Inflammatory macrophage (primary cell): ENCODE results near the gene RHOV.

Source experiments
- DNase-seq, 2 donors: peaks; one replicate each; pipeline ENCODE4 v3.0.0-alpha.2; 2020 to 2022

RHOV gene

DNA sequence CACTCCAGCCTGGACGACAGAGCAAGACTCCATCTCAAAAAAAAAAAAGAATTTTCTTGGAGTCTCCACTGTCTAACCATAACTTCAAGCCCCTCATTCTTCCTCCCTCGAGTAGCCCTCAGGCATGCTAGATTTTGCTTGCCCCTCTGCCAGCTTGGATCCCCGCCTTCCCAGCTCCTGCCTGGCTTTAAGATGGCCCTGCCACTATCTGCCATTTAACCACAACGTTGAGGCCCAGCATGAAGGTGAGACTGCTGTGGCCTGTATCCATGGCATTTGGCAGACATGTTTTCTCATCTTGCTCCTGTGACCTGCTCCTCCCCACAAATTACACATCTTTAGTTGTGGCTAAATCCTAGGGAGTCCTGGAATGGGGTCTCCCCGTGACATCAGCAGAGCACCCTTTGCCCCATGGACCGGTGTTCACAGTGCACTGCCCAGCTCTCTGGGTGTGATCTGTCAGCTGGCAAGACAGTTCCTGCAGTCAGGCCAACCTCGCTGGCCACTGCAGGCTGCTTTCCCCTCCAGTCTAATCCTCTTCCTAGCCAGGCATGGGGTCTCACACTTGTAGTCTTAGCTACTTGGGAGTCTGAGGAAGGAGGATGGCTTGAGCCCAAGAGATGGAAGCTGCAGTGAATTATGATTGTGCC lies 30.6 kb upstream of the RHOV start:
- no peak for DNase-seq

DNA sequence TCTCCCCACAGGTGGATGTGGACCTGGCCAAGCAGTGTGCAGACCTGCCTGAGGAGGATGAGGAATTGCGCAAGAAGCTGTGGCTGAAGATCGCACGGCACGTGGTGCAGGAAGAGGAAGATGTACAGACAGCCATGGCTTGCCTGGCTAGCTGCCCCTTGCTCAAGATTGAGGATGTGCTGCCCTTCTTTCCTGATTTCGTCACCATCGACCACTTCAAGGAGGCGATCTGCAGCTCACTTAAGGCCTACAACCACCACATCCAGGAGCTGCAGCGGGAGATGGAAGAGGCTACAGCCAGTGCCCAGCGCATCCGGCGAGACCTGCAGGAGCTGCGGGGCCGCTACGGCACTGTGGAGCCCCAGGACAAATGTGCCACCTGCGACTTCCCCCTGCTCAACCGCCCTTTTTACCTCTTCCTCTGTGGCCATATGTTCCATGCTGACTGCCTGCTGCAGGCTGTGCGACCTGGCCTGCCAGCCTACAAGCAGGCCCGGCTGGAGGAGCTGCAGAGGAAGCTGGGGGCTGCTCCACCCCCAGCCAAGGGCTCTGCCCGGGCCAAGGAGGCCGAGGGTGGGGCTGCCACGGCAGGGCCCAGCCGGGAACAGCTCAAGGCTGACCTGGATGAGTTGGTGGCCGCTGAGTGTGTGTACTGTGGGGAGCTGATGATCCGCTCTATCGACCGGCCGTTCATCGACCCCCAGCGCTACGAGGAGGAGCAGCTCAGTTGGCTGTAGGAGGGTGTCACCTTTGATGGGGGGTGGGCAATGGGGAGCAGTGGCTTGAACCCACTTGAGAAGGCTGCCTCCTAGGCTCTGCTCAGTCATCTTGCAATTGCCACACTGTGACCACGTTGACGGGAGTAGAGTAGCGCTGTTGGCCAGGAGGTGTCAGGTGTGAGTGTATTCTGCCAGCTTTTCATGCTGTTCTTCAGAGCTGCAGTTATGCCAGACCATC lies 28.8 kb upstream of the RHOV start:
- peak; percentile 92 to 94 for DNase-seq

- no peak for DNase-seq
Measured at GRCh38 chr15:40901053-40901443, 27.0 kb upstream of the RHOV start.

DNA sequence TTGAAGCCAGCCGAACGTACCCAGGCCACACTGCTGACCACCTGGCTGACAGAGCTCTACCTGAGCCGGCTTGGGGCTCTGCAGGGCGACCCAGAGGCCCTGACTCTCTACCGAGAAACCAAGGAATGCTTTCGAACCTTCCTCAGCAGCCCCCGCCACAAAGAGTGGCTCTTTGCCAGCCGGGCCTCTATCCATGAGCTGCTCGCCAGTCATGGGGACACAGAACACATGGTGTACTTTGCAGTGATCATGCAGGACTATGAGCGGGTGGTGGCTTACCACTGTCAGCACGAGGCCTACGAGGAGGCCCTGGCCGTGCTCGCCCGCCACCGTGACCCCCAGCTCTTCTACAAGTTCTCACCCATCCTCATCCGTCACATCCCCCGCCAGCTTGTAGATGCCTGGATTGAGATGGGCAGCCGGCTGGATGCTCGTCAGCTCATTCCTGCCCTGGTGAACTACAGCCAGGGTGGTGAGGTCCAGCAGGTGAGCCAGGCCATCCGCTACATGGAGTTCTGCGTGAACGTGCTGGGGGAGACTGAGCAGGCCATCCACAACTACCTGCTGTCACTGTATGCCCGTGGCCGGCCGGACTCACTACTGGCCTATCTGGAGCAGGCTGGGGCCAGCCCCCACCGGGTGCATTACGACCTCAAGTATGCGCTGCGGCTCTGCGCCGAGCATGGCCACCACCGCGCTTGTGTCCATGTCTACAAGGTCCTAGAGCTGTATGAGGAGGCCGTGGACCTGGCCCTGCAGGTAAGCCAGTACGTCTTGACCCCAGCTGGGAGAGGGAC lies 26.4 kb upstream of the RHOV start:
- DNase-seq = no peak

GRCh38 chr15:40899536-40900207 lies 25.6 kb upstream of the RHOV start:
- DNase-seq = no peak

GRCh38 chr15:40894681-40895448 lies 20.8 kb upstream of the RHOV start:
- peak; percentile 77 to 82 for DNase-seq

DNA sequence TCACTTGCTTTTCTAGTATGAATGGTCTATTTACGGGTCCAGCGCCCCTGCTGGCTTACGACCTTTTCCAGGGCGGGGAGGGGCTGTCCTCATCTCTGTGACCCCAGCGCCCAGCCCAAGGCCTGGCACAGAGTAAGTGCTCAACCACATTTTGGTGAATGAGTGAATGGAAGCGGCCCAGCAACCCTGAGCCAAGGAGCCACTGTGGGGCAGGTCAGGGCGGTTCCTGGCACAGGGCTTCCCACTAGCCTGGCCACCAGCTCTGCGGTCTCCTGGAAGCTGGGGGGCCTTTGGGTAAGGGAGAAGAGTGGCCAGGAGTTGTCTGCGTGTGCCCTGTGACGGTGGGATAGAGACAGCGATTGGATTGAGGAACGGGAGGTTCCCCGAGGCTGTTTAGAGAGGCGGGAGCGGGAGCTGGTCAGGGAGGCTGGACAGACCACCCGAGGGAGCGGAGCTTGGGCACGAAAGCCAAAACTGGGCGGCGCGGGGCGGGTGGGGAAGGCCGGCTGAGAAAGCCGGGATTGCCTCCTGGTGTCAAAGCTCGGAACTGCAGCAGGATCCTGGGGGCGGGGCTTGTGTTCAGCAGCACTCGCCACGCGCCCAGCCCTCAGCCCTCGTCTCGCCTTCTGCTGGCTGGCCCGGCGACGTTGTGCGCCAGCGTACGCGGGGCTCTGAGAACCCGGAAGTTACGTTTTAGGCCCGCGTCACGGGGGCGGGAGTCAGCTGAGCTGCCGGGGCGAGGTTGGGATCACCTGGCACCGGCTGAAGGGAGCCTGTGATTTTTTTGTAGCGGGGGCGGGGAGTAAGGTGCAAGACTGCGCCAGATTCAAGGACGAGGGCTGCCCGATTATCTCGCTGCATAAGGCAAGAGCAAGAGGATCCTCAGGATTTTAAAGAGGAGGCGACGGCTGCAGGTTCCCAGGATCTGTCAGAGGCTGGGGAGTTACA lies 20.0 kb upstream of the RHOV start, which contains the start of gene VPS18:
Gene VPS18 (plus strand): TSS at position 718 of the 948 bp plus-strand sequence. CDS start 319 bp downstream, outside the sequence.
- peak; percentile 98 to 99 for DNase-seq

GRCh38 chr15:40893019-40893670 lies 19.1 kb upstream of the RHOV start:
- DNase-seq = no peak

DNA sequence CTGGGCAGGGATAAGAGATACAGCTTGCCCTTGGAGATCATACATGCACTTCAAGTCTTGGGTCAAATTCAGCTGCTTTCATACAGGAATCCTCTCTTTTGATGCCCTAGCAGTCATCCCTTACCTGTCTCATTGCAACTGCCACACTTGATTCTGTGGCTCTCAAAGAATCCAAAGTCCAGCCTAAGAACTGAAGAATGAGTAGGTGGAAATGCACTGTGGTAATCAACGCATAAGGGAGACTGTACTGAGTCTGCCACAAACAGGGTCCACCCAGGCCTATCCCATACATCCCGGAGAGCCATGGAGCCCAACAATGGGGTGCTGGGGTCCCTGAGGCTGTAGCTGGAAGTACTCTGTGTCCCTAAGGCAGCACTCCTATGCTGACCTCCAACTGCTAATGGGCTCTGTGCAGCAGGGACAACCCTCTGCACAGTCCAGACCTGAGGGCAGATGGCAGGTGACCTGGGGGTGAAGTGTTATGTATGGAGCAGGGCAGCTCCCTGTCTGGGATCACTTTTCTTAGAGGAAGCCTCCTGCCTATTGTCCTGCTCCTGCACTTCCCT lies 18.5 kb upstream of the RHOV start:
- no peak for DNase-seq

DNA sequence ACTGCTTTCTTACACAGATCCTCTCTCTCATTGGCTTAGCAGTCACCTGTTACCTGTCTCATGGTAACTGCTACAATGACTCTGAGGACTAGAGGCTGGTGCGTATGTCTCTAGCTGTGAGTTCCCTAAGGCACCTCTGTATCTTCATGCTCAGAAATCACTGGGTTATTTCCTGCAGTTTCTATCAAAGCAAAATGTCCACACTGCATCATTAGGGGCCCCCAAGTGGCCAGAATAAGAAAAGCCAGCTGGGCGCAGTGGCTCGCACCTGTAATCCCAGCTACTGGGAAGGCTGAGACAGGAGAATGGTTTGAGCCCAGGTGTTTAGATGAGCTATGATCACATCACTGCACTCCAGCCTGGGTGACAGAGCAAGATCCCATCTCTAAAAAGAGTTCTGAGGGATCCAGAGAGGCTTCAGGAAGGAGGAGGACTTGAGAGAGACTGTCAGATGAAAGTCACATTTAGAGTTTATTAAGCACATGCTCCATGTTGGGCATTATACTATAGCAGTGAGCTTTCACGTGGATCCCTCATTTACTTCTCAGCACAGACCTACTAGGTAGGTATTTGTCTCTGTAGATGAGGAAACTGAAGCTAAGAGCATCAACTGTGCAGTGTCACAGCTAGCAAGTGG lies 17.9 kb upstream of the RHOV start:
- peak; percentile 46 to 55 for DNase-seq

- DNase-seq = no peak
Measured at GRCh38 chr15:40891138-40891537, 17.1 kb upstream of the RHOV start.

DNA sequence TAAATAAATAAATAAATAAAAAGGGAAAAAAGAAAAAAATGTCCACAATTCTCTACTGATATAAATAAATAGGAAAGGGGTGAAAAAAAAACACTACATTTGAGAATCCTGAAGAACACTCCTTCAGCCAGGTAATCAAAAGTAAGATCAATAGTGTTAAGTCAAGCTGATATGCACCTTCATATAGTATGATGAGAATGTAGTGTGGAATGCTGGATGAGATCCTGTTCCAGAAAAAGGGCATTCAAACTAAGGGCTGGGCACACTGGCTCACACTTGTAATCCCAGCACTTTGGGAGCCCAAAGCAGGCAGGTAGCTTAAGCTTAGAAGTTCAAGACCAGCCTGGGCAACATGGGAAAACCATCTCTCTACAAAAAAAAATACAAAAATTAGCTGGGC lies 15.1 kb upstream of the RHOV start:
- DNase-seq = no peak

DNA sequence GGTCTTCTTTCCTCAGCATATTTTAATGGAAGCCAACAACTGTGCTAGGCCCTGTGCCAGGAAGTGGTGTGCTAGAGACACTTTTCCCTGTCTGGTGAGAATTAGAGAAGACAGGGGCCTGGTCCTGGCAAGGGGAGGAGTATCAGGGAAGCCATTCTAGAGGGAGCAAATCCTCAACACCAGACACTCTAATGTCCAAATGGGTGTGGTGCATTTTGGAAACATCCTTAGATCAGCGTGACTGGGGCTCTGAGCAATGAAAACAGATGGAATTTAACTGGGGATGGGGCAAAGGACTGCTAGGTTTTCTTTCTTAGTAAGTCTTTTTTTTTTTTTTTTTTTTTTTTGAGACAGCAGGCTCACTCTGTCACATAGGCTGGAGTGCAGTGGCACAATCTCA lies 12.6 kb upstream of the RHOV start:
- DNase-seq = no peak

DNA sequence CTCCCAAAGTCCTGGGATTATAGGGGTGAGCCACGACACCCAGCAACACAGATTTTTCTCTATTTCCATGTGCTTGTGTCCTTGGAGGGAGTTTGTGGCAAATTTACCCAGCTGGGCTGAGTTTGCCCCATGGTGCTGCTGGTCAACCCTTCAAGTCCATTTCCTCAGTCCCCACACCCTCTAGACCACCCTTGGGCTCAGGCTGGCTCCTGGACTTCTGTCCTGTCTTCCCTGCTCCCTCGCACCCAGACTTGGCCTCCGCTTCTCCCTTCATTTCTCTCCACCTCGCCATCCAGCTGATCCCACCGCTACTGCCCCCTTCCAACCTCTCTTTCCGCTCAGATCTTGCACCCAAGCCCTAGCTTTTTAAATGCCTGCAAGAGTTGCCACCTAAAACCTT lies 7.3 kb upstream of the RHOV start:
- DNase-seq = no peak

GRCh38 chr15:40879609-40880008 lies 5.6 kb upstream of the RHOV start:
- DNase-seq = no peak

DNA sequence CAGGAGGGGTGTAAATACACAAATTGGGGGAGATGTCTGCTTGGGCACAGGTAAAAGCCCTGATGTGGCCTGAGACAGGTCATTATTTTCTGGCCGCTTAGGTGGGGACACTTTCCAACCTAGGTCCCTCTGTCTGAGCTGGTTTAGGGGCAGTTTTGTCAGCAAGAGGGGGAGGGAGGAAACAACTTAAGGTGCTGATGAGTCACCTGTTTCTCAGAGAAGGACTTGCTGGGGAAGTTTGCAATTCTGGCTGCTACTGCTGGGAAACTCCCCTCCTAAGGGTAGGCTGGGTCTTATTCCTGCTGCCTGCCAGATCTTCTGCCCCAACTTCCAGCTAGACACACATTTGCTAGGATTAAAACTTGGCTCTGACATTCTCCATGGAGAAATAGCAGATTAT lies 4.8 kb upstream of the RHOV start:
- DNase-seq = peak in 1 of 2 donors; percentile 49

- DNase-seq = no peak
Measured at GRCh38 chr15:40877694-40878093, 3.7 kb upstream of the RHOV start.

DNA sequence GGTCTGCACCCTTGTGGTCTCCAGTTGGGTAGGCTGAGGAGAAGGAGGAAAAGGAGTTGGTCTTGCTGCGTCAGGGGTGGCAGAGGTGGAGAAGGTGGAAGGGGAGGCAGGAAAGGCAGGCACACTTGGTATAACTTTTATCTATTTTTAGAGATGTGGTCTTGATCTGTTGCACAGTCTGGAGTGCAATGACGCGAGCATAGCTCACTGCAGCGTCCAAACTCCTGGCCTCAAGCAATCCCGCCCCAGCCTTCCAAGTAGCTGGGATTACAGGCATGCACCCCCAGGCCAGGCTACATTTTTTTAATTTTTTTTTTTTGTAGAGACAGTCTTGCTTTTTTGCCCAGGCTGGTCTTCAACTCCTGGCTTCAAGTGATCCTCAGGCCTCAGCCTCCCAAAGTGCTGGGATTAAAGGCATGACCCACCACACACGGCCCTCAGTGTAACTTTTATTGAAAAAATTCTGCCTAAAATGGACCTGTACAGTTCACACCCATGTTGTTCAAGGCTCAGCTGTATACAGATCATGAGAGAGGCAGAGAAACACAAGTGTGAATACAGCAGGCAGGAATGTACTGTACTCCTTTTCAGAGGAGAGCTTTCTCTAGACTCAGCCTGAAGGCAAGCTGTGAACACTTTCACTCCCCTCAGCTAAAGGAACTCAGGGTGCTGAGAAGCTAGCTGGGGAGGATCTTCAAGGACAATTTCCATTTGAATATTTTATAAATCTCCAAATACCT lies 2.1 kb upstream of the RHOV start:
- DNase-seq = no peak
